Measurements from ENCODE around the gene PSTPIP2. TPM values are rescaled to one million over a fixed set of nuclear protein-coding genes. Genes with fewer than 3 reads are reported as not detected.

Gene PSTPIP2
- total and polyA plus RNA-seq, 9 of the 15 experiments (the other 6 are each of a cell fraction or from before 2014, with no cell fraction given) = 14.0 to 45.7 (median 27.1) TPM

DNA sequence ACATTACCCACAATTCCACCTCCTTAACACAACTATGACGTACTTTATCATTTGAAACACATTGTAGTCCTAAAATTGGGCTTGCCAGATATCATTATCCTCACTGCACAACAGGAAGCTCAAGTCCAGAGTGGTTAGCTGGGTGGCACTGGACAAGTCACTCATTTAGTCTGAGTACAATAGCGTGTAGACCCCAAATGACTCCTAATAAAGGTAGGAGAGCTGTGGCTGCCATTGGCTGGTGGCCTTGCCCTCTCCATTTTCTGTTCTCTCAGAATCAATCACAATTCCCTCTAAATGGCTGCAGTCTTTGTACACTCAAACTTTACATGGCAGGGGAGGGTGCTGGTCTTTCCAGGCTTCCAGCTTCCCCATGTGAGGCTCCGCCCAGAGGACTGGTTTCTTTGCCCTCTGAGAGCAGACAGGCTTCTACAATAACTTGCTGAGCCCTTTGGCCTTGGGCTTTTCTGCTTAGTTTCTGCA, 11.7 kb downstream of the PSTPIP2 start (continued):
- TF ChIP-seq, protein P1, sequence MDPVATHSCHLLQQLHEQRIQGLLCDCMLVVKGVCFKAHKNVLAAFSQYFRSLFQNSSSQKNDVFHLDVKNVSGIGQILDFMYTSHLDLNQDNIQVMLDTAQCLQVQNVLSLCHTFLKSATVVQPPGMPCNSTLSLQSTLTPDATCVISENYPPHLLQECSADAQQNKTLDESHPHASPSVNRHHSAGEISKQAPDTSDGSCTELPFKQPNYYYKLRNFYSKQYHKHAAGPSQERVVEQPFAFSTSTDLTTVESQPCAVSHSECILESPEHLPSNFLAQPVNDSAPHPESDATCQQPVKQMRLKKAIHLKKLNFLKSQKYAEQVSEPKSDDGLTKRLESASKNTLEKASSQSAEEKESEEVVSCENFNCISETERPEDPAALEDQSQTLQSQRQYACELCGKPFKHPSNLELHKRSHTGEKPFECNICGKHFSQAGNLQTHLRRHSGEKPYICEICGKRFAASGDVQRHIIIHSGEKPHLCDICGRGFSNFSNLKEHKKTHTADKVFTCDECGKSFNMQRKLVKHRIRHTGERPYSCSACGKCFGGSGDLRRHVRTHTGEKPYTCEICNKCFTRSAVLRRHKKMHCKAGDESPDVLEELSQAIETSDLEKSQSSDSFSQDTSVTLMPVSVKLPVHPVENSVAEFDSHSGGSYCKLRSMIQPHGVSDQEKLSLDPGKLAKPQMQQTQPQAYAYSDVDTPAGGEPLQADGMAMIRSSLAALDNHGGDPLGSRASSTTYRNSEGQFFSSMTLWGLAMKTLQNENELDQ (CRISPR knock-in tag; IDR thresholded peaks at IDR 0.05; ENCODE audit: borderline replicate concordance) = no peak
- TF ChIP-seq CHD4 (IDR thresholded peaks at IDR 0.05; ENCODE audit: insufficient read depth, insufficient replicate concordance, low read depth, low read length, poor library complexity, severe bottlenecking) = no peak
- TF ChIP-seq FIP1L1 (IDR thresholded peaks at IDR 0.05; ENCODE audit: low read depth, low read length, poor library complexity, severe bottlenecking) = no peak
- no peak for TF ChIP-seq XRCC4 (IDR thresholded peaks at IDR 0.05; ENCODE audit: extremely low read depth, insufficient read depth, insufficient read length)
- no peak for TF ChIP-seq MXI1 (IDR thresholded peaks at IDR 0.05; ENCODE audit: low read depth, low read length)
- no peak for TF ChIP-seq RFX5 (IDR thresholded peaks at IDR 0.05; ENCODE audit: low read depth, low read length)
- no peak for TF ChIP-seq RAD21 (CRISPR knock-in tag; conservative IDR thresholded peaks at IDR 0.05 in 1 of 2, IDR thresholded peaks at IDR 0.05 in 1 of 2)
- TF ChIP-seq DDX20 (tag; IDR thresholded peaks at IDR 0.05; ENCODE audit: low read depth) = no peak
- no peak for TF ChIP-seq SIRT6 (IDR thresholded peaks at IDR 0.05; ENCODE audit: low read depth, low read length)
- TF ChIP-seq PRMT5 (CRISPR knock-in tag; IDR thresholded peaks at IDR 0.05) = no peak
- TF ChIP-seq NR4A1 (CRISPR knock-in tag; IDR thresholded peaks at IDR 0.05) = no peak
- 0 out of 2 replicates have a peak, but pooled peaks have one; percentile 53 for TF ChIP-seq NR4A1 (tag; IDR thresholded peaks at IDR 0.05)
- TF ChIP-seq EP400 (IDR thresholded peaks at IDR 0.05) = no peak
- peak; percentile 43; the same call in 1 of the 2 replicates for TF ChIP-seq RNF2 (IDR thresholded peaks at IDR 0.05)
- TF ChIP-seq TARDBP (IDR thresholded peaks at IDR 0.05) = no peak
- TF ChIP-seq ETV1 (tag; conservative IDR thresholded peaks at IDR 0.05; ENCODE audit: low read depth) = peak; percentile 76
- TF ChIP-seq GTF3C2 (IDR thresholded peaks at IDR 0.05; ENCODE audit: borderline replicate concordance, extremely low read depth, insufficient read length) = no peak
- peak; percentile 68; the same call in 1 of the 2 replicates for TF ChIP-seq SMARCE1 (IDR thresholded peaks at IDR 0.05)
- no peak for TF ChIP-seq MCM5 (IDR thresholded peaks at IDR 0.05; ENCODE audit: low read depth)
- no peak for TF ChIP-seq ZNF668 (CRISPR knock-in tag; IDR thresholded peaks at IDR 0.05)
